ENCODE results near the gene FGFR1OP2.

- TF ChIP-seq POLR2A (IDR thresholded peaks at IDR 0.05) (no peak), CTCF (IDR thresholded peaks at IDR 0.05) (no peak), EP300 (IDR thresholded peaks at IDR 0.05) (no peak)
Observed at GRCh38 chr12:26895672-26896071, 42.6 kb upstream of the FGFR1OP2 start.

Data from suprapubic skin (tissue), 3 donors.